Lower lobe of right lung (tissue), 2 donors: Measurements from ENCODE around the gene ICA1. TPM values are rescaled to one million over a fixed set of nuclear protein-coding genes. Genes with fewer than 3 reads are reported as not detected.

Source experiments
- ATAC-seq, 2 donors: fragments of 200-7000 bp; cut with Tn5 transposase; one replicate each; pipeline ENCODE4 v1.9.1; 2020 to 2022; ENCODE audit warnings: mild to moderate bottlenecking in 2 of 2, moderate library complexity in 2 of 2
- DNase-seq: peaks from one replicate; pipeline ENCODE4 v3.0.0-alpha.2; 2020
- H3K27ac ChIP-seq: fragments of 200-600 bp; one replicate; pipeline ENCODE4 v1.8.0; 2022
- H3K27me3 ChIP-seq: fragments of 200-600 bp; one replicate; pipeline ENCODE4 v1.8.0; 2022; ENCODE audit warnings: low read depth
- H3K36me3 ChIP-seq: fragments of 200-600 bp; one replicate; pipeline ENCODE4 v1.8.0; 2022; ENCODE audit warnings: mild to moderate bottlenecking
- H3K4me1 ChIP-seq: fragments of 200-600 bp; one replicate; pipeline ENCODE4 v1.8.0; 2022
- H3K4me3 ChIP-seq: fragments of 200-600 bp; one replicate; pipeline ENCODE4 v1.8.0; 2022; ENCODE audit warnings: mild to moderate bottlenecking
- H3K9me3 ChIP-seq: fragments of 200-600 bp; one replicate; pipeline ENCODE4 v1.8.0; 2022
- intact Hi-C: fragments of 100-400 bp; cut with DNase I; formaldehyde crosslinking; loops from one replicate; pipeline ENCODE4 v1.11.0; 2022
- total RNA-seq: library from RNA; stranded (reverse); fragmentation: NEBNext Ultra II Directional; extraction: Animal tissue kit (Norgen Biotek cat#: 25700); gene quantifications from one replicate; pipeline ENCODE4 v1.2.1, GENCODE V29; 2021
- TF ChIP-seq, protein P1 (sequence below): fragments of 200-600 bp; IDR thresholded peaks from one replicate; pipeline ENCODE4 v1.8.0; 2022; ENCODE audit warnings: antibody characterized with exemption, mild to moderate bottlenecking
- donor health status: DM: no; HTN: yes; CAD: no; lungs with severe emphysema.

Gene ICA1
- total RNA-seq, 1 donor from 2014 or later = 19.5 TPM

DNA sequence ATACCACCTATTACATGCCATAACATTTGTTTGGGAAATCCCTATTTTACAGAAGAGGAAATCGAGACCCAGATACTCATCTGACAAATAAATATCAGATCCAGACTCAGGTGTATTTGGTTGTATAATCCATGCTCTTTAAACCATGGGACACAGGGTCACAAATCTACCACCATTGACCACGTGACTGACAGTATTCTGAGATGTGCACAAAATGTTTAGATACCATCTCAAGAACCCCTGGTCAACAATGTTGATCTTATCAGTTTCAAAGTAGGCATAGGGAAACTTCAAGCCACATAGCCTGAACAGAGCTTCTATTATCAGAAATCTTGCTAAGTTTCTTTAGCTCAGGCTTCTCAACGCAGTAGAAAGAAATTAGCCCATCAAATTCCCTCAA lies 93.6 kb downstream of the ICA1 start:
- Histone ChIP-seq H3K36me3 (no peaks in the 10 kb centered on the region), H3K27me3 (no peaks in the 10 kb centered on the region), H3K9me3 (no peaks in the 10 kb centered on the region), H3K4me1 (no peaks in the 10 kb centered on the region), H3K4me3 (no peak overlapping the region), H3K27ac (no peak overlapping the region)
- no peak for DNase-seq
- TF ChIP-seq, protein P1, sequence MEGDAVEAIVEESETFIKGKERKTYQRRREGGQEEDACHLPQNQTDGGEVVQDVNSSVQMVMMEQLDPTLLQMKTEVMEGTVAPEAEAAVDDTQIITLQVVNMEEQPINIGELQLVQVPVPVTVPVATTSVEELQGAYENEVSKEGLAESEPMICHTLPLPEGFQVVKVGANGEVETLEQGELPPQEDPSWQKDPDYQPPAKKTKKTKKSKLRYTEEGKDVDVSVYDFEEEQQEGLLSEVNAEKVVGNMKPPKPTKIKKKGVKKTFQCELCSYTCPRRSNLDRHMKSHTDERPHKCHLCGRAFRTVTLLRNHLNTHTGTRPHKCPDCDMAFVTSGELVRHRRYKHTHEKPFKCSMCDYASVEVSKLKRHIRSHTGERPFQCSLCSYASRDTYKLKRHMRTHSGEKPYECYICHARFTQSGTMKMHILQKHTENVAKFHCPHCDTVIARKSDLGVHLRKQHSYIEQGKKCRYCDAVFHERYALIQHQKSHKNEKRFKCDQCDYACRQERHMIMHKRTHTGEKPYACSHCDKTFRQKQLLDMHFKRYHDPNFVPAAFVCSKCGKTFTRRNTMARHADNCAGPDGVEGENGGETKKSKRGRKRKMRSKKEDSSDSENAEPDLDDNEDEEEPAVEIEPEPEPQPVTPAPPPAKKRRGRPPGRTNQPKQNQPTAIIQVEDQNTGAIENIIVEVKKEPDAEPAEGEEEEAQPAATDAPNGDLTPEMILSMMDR = no peak
- ATAC-seq = no peak
- intact Hi-C loops = no loop called here

DNA sequence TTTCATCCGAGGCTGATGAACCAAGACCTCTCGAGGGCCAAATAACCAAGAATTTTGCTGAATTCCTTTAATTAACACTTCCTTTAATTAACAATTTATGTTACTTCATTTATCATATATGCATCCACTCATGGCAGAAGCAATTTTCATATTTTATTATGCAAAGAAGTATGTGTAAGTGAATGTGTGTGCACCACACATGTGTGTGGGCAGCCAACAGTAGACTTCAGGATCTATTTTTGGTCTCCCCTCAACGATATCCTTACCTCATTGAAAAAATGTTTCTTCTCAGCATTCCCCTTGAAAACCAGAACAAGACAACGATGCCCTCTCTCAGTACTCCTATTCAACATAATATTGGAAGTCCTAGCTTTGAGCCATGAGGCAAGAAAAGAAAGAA lies 96.8 kb downstream of the ICA1 start:
- Histone ChIP-seq H3K27me3 (no peaks in the 10 kb centered on the region), H3K4me1 (no peaks in the 10 kb centered on the region), H3K4me3 (no peak overlapping the region), H3K36me3 (no peaks in the 10 kb centered on the region), H3K9me3 (no peaks in the 10 kb centered on the region), H3K27ac (no peak overlapping the region)
- TF ChIP-seq, protein P1 = no peak
- intact Hi-C loops = no loop called here
- ATAC-seq (no peak), DNase-seq (no peak)

DNA sequence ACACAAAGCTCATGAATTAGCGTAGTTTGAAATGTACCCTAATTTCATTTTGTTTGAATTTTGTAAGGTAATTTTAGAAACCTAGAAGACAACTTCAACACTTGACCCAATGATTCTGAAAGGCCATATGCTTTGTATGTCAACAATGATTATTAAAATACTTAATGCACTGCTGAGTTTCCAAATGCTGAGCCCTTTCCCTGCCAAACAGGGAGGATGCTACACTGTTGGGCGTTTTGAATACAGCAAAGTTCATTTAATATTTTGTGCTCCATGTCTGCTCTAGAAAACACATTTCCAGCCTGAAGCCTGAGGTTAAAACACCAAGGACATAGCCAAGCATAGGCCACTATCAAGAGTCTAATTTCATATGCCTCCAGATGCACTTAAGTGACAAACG lies 99.8 kb downstream of the ICA1 start:
- Histone ChIP-seq H3K27me3 (no peaks in the 10 kb centered on the region), H3K27ac (no peak overlapping the region), H3K4me3 (no peak overlapping the region), H3K9me3 (no peaks in the 10 kb centered on the region), H3K4me1 (no peaks in the 10 kb centered on the region), H3K36me3 (no peaks in the 10 kb centered on the region)
- no peak for ATAC-seq
- no peak for DNase-seq
- TF ChIP-seq, protein P1 = no peak
- intact Hi-C loops = no loop called here

DNA sequence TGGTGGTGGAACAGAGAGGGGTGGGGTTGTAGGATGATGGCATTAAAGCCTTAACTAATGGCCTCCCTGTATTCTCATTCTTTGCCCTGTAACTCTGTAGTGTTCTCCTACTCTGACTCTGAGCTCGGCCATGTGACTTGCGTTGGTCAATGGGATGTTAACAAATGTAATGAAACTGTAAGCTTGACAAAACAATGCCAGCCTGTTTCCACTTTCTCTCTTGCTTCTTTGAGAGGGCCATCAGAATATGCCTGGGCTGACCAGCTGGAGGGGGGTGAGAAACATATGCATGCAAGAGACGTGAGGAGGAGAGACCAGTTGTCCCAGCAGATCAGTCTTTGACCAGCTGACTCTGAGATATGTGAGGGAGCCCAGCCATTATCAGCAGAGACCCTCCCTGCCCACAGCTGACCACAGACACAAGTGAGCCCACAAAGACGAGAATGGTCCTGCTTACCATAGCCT lies 100.6 kb downstream of the ICA1 start:
- DNase-seq (no peak), ATAC-seq (no peak)
- Histone ChIP-seq H3K27me3 (no peaks in the 10 kb centered on the region), H3K9me3 (no peaks in the 10 kb centered on the region), H3K27ac (no peak overlapping the region), H3K4me3 (no peak overlapping the region), H3K36me3 (no peaks in the 10 kb centered on the region), H3K4me1 (no peaks in the 10 kb centered on the region)
- TF ChIP-seq, protein P1 = no peak
- intact Hi-C loops = no loop called here

DNA sequence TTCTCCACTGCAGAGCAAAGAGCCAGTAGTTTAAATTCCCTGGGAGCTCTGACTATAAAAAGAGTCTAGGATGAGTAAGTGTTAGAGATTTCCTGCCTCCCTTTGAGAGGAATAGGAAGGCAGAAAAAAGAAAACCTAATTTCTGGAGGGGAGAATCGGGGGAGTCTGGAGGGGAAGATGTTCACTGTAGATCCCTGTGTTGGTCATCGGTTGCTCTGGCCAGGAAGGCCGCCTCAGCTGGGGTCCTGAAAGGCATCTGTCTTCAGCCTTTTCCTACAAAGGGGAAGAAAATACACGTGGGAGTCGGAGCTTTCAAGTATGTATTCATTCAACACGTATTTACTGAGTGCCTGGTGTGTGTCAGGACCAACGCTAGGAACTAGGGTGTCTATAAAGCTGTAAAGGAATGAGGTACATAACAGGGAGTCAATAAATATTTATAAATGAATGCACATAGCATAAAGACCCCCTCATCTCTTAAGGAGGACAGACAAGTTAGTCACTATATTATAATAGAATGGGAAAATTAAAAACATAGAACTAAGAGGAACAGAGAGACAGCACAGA lies 101.1 kb downstream of the ICA1 start:
- H3K4me1 ChIP-seq = no peaks in the 10 kb centered on the region
- intact Hi-C loops = no loop called here
- no peaks in the 10 kb centered on the region for H3K27me3 ChIP-seq
- peaks cover 1% of the 10 kb centered on the region for H3K36me3 ChIP-seq
- H3K4me3 ChIP-seq = no peak overlapping the region
- H3K9me3 ChIP-seq = no peaks in the 10 kb centered on the region
- no peak for DNase-seq
- TF ChIP-seq, protein P1 = no peak
- no peak overlapping the region for H3K27ac ChIP-seq
- no peak for ATAC-seq
